ENCODE results near the gene EDAR.

The EDAR gene

DNA sequence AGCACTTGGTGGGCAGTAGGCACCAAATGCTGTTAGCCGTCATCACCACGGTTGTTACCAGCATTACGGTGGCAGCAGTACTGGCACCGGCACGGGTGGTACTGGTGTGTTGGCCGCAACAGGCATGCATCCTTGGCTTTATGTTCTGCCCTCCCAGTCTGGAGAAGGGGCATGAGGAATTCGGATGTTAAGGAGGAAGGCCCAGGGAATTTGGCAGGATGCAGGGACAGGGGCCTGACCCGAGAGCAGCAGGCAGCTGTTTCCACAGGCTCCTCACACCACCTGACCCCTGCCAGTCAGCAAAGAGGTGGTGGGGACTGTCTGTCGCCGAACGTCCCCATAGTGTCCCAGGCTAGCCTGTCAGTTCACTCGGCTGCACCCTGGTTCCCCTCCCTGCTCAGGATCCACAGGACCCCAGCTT, 79.0 kb downstream of the EDAR start:
- no peak for DNase-seq (ENCODE audit: extremely low read depth, low read depth)

DNA sequence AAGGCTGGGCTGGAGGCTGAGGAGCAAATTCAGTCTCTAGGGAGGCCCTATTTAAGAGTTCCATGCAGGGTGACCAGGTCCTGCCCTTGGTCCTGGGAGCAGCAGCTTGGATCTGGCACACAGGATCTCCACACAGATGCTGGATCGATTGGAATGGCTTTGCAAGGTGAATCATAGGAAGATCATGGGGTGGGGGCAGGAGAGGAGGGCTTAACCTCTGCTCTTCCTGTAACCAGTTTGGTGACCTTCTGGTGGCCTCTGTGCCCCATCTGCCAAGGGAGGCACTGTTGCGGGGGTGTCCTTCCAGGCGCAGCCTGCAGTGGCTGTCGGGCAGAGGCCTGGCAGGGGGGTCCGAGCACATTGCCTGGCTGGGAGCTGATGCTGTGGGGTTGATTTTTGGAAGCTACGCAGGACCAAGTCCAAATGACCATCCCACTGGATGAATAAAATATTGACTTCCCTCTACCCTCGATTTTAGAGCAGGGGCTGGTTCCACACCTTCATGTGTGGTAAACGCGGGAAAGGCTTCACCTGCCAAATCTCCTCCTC, 79.7 kb downstream of the EDAR start:
- TF ChIP-seq, protein P1, sequence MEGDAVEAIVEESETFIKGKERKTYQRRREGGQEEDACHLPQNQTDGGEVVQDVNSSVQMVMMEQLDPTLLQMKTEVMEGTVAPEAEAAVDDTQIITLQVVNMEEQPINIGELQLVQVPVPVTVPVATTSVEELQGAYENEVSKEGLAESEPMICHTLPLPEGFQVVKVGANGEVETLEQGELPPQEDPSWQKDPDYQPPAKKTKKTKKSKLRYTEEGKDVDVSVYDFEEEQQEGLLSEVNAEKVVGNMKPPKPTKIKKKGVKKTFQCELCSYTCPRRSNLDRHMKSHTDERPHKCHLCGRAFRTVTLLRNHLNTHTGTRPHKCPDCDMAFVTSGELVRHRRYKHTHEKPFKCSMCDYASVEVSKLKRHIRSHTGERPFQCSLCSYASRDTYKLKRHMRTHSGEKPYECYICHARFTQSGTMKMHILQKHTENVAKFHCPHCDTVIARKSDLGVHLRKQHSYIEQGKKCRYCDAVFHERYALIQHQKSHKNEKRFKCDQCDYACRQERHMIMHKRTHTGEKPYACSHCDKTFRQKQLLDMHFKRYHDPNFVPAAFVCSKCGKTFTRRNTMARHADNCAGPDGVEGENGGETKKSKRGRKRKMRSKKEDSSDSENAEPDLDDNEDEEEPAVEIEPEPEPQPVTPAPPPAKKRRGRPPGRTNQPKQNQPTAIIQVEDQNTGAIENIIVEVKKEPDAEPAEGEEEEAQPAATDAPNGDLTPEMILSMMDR (IDR thresholded peaks at IDR 0.05; ENCODE audit: low read depth, low read length, missing control alignments) = no peak
- H3K4me3 ChIP-seq (replicated peaks; ENCODE audit: low read depth, low read length) = no peak overlapping the region
- DNase-seq (ENCODE audit: extremely low read depth, low read depth) = no peak

More for the DNA sequence above, 79.0 kb downstream of the EDAR start:
- TF ChIP-seq, protein P1 (IDR thresholded peaks at IDR 0.05; ENCODE audit: low read depth, low read length, missing control alignments) = no peak
- no peak overlapping the region for H3K4me3 ChIP-seq (replicated peaks; ENCODE audit: low read depth, low read length)

DNA sequence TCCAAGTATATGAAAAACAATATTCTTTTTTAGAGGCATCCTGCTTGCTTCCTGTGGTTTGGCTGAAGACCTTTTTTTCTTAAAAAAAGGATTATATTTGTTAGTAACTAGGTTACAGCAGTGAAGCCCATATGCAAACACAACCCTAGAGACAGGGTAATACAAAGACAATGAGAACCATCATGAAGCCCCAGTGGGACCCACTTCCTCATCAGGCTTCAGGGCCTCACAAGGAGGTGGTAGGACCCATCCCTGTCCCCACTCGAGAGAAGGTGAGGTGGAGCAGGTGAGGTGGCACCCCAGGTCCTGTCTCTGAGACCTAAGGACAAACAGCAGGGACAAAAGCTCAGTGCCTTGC, 80.3 kb downstream of the EDAR start:
- TF ChIP-seq, protein P1 (IDR thresholded peaks at IDR 0.05; ENCODE audit: low read depth, low read length, missing control alignments) = no peak
- no peak overlapping the region for H3K4me3 ChIP-seq (replicated peaks; ENCODE audit: low read depth, low read length)
- DNase-seq (ENCODE audit: extremely low read depth, low read depth) = no peak

DNA sequence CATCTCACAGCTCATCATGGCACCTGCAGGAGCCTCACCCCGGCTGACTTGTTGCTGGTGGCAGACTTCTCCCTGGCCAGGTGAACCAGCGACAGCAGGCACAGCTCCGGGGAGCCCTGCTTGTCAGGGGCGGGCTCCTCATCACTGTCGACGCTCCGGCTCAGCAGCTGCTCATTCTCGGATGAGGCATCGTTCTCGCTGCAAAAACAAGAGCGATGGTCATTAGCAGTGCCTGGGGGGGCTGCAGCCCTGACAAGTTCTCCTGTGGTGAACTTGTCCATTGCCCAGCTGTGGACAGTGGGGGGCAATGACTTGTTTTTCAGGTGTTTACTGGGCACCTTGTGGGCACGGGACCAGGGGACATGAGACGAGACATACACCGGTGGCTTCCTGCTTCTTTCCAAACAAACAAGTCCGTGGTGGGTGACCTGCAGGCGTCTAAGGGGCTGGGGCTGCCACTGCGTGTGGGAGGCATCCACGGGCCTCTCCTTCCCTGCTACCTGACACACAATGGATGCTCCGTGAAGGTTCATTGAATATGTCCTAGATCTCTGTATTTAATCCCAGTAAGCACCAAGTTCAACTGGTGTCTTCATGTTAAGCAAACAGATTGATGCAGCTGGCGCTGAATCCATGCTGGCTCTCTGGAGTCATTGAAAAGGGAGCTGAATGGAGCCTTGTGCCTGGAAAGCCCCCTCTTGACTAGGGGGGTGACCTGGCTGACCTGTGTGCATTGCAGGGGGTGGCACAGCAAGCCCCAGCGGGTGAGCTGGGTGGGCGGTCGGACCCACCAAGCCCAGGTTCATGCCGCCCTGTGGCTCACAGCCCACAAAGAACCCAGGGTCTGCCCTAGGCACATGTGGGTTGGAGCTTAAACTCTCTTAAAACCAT, 81.0 kb downstream of the EDAR start:
- TF ChIP-seq, protein P1 (IDR thresholded peaks at IDR 0.05; ENCODE audit: low read depth, low read length, missing control alignments) = no peak
- DNase-seq (ENCODE audit: extremely low read depth, low read depth) = no peak
- no peak overlapping the region for H3K4me3 ChIP-seq (replicated peaks; ENCODE audit: low read depth, low read length)

DNA sequence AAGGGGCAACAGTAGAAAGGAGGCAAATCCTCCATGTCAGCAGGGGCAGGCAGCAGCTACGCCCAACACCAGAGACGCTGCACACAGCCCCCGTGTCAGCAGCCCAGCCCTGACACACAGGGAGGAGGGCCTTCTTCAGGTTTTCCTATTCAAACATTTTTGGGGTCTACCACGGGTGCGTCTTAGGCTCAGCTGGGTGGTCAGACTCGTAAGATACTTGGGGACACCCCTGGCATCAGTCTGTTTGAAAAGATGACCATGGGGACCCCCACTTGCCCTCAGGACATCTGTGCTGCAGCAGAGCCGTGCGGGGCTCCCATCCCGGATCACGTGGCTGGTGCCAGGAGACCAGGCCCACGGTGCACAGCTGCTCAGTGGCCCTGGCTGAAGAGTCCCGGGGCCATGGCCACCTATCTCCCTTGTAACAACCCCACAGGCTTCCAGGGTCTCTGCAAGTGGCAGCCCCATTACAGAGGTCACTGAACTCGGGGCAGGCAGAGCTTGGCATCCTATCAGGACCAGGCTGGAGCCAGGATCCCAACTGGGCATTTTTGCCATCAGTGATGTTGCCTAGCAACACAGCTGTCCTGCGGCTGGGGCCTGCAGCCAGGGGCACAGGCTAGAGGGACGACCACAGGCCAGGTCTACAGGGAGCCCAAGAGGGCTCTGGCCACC, 82.5 kb downstream of the EDAR start:
- TF ChIP-seq, protein P1 (IDR thresholded peaks at IDR 0.05; ENCODE audit: low read depth, low read length, missing control alignments) = no peak
- no peak overlapping the region for H3K4me3 ChIP-seq (replicated peaks; ENCODE audit: low read depth, low read length)
- no peak for DNase-seq (ENCODE audit: extremely low read depth, low read depth)

DNA sequence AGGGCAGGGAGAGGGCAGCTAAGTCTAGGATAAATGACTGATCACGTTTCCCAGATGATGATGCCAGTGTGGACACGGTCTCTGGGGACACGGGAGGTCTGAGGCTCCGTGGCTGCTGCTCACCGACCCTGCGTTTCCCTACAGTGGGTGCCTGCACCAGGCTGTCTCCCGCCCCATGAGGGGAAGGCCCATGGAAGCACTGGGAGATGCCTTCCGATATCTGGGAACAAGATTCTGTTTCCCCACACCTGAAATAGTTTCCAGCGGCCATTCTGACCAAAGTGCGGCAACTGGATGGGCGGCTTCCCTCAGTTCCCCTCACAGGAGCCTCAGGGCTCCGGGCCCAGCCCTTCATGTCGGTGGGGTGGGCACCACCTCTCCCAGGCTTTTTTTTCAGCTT, 83.1 kb downstream of the EDAR start:
- DNase-seq (ENCODE audit: extremely low read depth, low read depth) = no peak
- H3K4me3 ChIP-seq (replicated peaks; ENCODE audit: low read depth, low read length) = no peak overlapping the region
- TF ChIP-seq, protein P1 (IDR thresholded peaks at IDR 0.05; ENCODE audit: low read depth, low read length, missing control alignments) = no peak

All from HFF-Myc (cell line).